HepG2 (cell line): Measurements from ENCODE around the gene PLCL1. TPM values are rescaled to one million over a fixed set of nuclear protein-coding genes. Genes with fewer than 3 reads are reported as not detected.

Experiments used
- ATAC-seq: fragments of 200-7000 bp; cut with Tn5 transposase; 3 replicates; pipeline ENCODE4 v1.9.1; 2020; ENCODE audit warnings: mild to moderate bottlenecking, moderate library complexity
- BruUV-seq: library from RNA; stranded (reverse); fragments of 400-500 nt; replicated peaks from 2 replicates; lab custom pipeline; 2021; lab: Mats Ljungman, UMichigan
- CTCF ChIA-PET: fragments of 300-600 bp; formaldehyde crosslinking; extraction: SDS; loops from one replicate; lab custom pipeline; 2021; ENCODE audit warnings: low total read pairs, inconsistent platforms, low intra/inter-chr PET ratio; lab: Yijun Ruan, JAX
- POLR2A ChIA-PET: fragments of 350-600 bp; sonication (Branson Sonifier 250); formaldehyde crosslinking; loops from one replicate; lab custom pipeline; 2020; ENCODE audit warnings: antibody characterized with exemption, inconsistent platforms; lab: Yijun Ruan, JAX
- DNase-seq: peaks from one replicate; pipeline ENCODE4 v3.0.0-alpha.2; 2015; ENCODE audit warnings: low spot score
- FAIRE-seq: peaks from 3 replicates; lab custom pipeline; 2011; peaks lifted over from hg19 to GRCh38; lab: Jason Lieb, UNC
- H2AFZ ChIP-seq: one replicate; pipeline ENCODE4 v1.6.1; 2011; ENCODE audit warnings: low read length, inconsistent platforms
- H3K27ac ChIP-seq: fragments of 300-600 bp; 3 replicates; pipeline ENCODE4 v1.8.0; 2011; ENCODE audit warnings: mixed run types, mild to moderate bottlenecking, mixed read lengths, low read length, inconsistent platforms; ENCODE audit not compliant: insufficient read depth; ENCODE audit errors: extremely low read length
- H3K27me3 ChIP-seq, 2 experiments: fragments of 200-600 bp in 1 of 2; 2 replicates in 1 of 2; 3 replicates in 1 of 2; pipeline versions ENCODE4 v1.6.0 to v1.8.0; 2011; ENCODE audit warnings: low read length in 2 of 2, mild to moderate bottlenecking in 2 of 2, moderate library complexity in 2 of 2, inconsistent platforms in 1 of 2; ENCODE audit not compliant: insufficient read depth in 2 of 2, control insufficient read depth in 1 of 2
- H3K36me3 ChIP-seq, 2 experiments: fragments of 200-600 bp in 1 of 2; replicated peaks in 1 of 2; 2 replicates in 1 of 2; 3 replicates in 1 of 2; pipeline versions ENCODE4 v1.5.1 to v1.8.0; 2011; ENCODE audit warnings: low read length in 2 of 2, inconsistent platforms in 1 of 2; ENCODE audit not compliant: insufficient read depth in 2 of 2, control insufficient read depth in 1 of 2
- H3K4me1 ChIP-seq: 2 replicates; pipeline ENCODE4 v1.5.1; 2012; ENCODE audit warnings: low read length, inconsistent platforms; ENCODE audit not compliant: insufficient read depth
- H3K4me2 ChIP-seq: 2 replicates; pipeline ENCODE4 v1.6.0; 2011; ENCODE audit warnings: low read depth, low read length, inconsistent platforms
- H3K4me3 ChIP-seq, 3 experiments: fragments of 200-600 bp in 1 of 3; sonication (generic), shearing (Covaris generic) in 1 of 3; replicated peaks in 1 of 3; 2 replicates each; pipeline ENCODE4 v1.5.1; 2011 to 2016; ENCODE audit warnings: low read length in 3 of 3, inconsistent platforms in 2 of 3, low read depth in 2 of 3, mild to moderate bottlenecking in 2 of 3, control low read depth in 1 of 3, mixed read lengths in 1 of 3; ENCODE audit not compliant: insufficient read depth in 1 of 3
- H3K79me2 ChIP-seq: one replicate; pipeline ENCODE4 v1.6.1; 2011; ENCODE audit warnings: low read length, inconsistent platforms; ENCODE audit not compliant: insufficient read depth
- H3K9ac ChIP-seq: 2 replicates; pipeline ENCODE4 v1.6.0; 2011; ENCODE audit warnings: mild to moderate bottlenecking, low read depth, low read length, inconsistent platforms; ENCODE audit not compliant: insufficient read depth
- H3K9me3 ChIP-seq: 2 replicates; pipeline ENCODE4 v1.5.1; 2012; ENCODE audit warnings: mild to moderate bottlenecking, low read length
- H4K20me1 ChIP-seq: 2 replicates; pipeline ENCODE4 v1.6.0; 2011; ENCODE audit warnings: inconsistent platforms, mild to moderate bottlenecking, low read length, moderate library complexity; ENCODE audit not compliant: insufficient read depth
- CCAR2 ChIP-seq: fragments of 200-400 bp; formaldehyde crosslinking; optimal IDR thresholded peaks from 2 replicates; pipeline ENCODE3; 2018; ENCODE audit warnings: low read depth, mild to moderate bottlenecking, low read length, moderate library complexity
- GPBP1L1 ChIP-seq: sonication (generic); formaldehyde crosslinking; IDR thresholded peaks from 2 replicates; pipeline ENCODE4 v1.5.0; 2020; ENCODE audit warnings: mild to moderate bottlenecking, missing genetic modification reagents
- MIER2 ChIP-seq: IDR thresholded peaks from 2 replicates; pipeline ENCODE4 v1.6.1; 2016; ENCODE audit warnings: missing biosample characterization, missing genetic modification reagents
- MLLT10 ChIP-seq: sonication (generic); formaldehyde crosslinking; IDR thresholded peaks from 2 replicates; pipeline ENCODE4 v1.4.0; 2020; ENCODE audit warnings: missing genetic modification reagents
- PAWR ChIP-seq: sonication (generic); formaldehyde crosslinking; IDR thresholded peaks from 2 replicates; pipeline ENCODE4 v1.4.0; 2020; ENCODE audit warnings: missing genetic modification reagents, mild to moderate bottlenecking, borderline replicate concordance
- ZNF205 ChIP-seq: IDR thresholded peaks from 2 replicates; pipeline ENCODE4 v1.6.1; 2018; ENCODE audit warnings: missing biosample characterization, missing genetic modification reagents
- ZNF234 ChIP-seq: sonication (generic); formaldehyde crosslinking; conservative IDR thresholded peaks from 2 replicates; pipeline ENCODE4 v1.5.1; 2020; ENCODE audit warnings: mild to moderate bottlenecking, missing genetic modification reagents
- ZNF652 ChIP-seq: IDR thresholded peaks from 2 replicates; pipeline ENCODE4 v1.6.1; 2016; ENCODE audit warnings: low read depth, borderline replicate concordance
- WGBS: methylation state at CpG from one replicate; pipeline ENCODE4 v1.1.6; 2017; ENCODE audit warnings: low lambda C conversion rate; 5-methylcytosine and 5-hydroxymethylcytosine counted together
- in situ Hi-C: cut with HindIII; loops from 2 replicates; pipeline ENCODE4 v1.10.0; 2017; ENCODE audit warnings: low pct_unique_long_range_greater_than_20kb; ENCODE audit not compliant: extremely low pct_ligation_motif_present
- intact Hi-C: fragments of 100-400 bp; cut with micrococcal nuclease; formaldehyde crosslinking; loops from one replicate; pipeline ENCODE4 v1.10.0; 2022; ENCODE audit not compliant: unreplicated experiment
- polyA plus RNA-seq, 8 experiments: library from polyadenylated mRNA; depleted of rRNA in 3 of 8; stranded (reverse) in 7 of 8; unstranded in 1 of 8; fragments of >200 nt; fragmentation: Illumina TruSeq in 4 of 8; extraction: Trizol in 4 of 8; gene quantifications; 2 replicates each; pipeline versions ENCODE4 v1.2.1 to v1.2.3, GENCODE V29; 2011 to 2016; ENCODE audit warnings: low read depth in 4 of 8, missing spikeins in 1 of 8, mixed read lengths in 1 of 8; ENCODE audit not compliant: insufficient read depth in 1 of 8
- total RNA-seq, 5 experiments: library from RNA; depleted of rRNA; stranded (reverse); fragments of >200 nt; fragmentation: Illumina TruSeq; extraction: Trizol; gene quantifications; 2 replicates each; pipeline ENCODE4 v1.2.3, GENCODE V29; 2016; ENCODE audit warnings: low read depth in 1 of 5
- TF ChIP-seq, protein P1 (sequence below): IDR thresholded peaks from 2 replicates; pipeline ENCODE4 v1.6.1; 2016; ENCODE audit warnings: low read depth, borderline replicate concordance
- TF ChIP-seq, protein P2 (sequence below): sonication (generic); formaldehyde crosslinking; IDR thresholded peaks from 2 replicates; pipeline ENCODE4 v1.8.0; 2022; ENCODE audit warnings: mild to moderate bottlenecking, missing genetic modification reagents, borderline replicate concordance

The PLCL1 gene
- total and polyA plus RNA-seq, 2 of the 13 experiments (the other 11 are each of a cell fraction or from before 2014, with no cell fraction given), result not detected

DNA sequence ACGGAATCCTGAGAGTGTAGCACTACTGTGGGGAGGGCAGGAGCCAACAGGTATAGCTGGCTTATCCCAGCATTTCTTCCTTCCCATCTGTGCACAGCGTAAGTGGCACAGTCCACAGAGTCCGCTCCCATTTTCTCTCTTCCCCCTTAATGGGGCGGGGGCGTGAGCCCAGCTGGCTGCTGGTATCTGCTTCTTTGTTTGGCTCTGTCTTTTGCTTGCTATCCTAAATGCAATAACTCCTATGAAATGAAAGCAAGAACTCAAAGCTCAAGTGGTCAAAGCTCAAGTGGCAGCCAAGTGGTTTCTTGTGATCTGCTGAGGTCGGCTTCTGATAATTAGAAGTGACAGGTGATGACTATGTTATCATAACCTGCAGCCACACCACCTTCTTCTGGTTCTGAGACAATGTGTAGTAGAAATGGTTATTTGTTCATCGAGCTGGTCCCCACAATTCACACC, 192.7 kb downstream of the PLCL1 start:
- Histone ChIP-seq H3K4me3 (no peak overlapping the region), H3K4me1 (no peaks in the 10 kb centered on the region), H2AFZ (no peak overlapping the region), H4K20me1 (no peaks in the 10 kb centered on the region), H3K36me3 (no peaks in the 10 kb centered on the region), H3K79me2 (no peaks in the 10 kb centered on the region), H3K27me3 (no peaks in the 10 kb centered on the region; a peak in 1 of 5 replicates), H3K9ac (no peak overlapping the region), H3K9me3 (no peaks in the 10 kb centered on the region), H3K4me2 (no peak overlapping the region), H3K27ac (no peak overlapping the region)
- in situ Hi-C loops, result no loop called here
- under 1% methylated on average over 7 of the region's 7 CpGs for WGBS
- intact Hi-C loops, result no loop called here
- BruUV-seq, result no TSS peak
- ATAC-seq (no peak), DNase-seq (no peak), FAIRE-seq (no peak)
- TF ChIP-seq, protein P1, sequence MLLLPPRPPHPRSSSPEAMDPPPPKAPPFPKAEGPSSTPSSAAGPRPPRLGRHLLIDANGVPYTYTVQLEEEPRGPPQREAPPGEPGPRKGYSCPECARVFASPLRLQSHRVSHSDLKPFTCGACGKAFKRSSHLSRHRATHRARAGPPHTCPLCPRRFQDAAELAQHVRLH, result no peak
- TF ChIP-seq GPBP1L1 (no peak), ZNF234 (CRISPR knock-in tag) (no peak), MIER2 (CRISPR knock-in tag) (no peak), CCAR2 (no peak), ZNF205 (CRISPR knock-in tag) (no peak), ZNF652 (CRISPR knock-in tag) (no peak), MLLT10 (CRISPR knock-in tag) (no peak), PAWR (no peak)
- TF ChIP-seq, protein P2, sequence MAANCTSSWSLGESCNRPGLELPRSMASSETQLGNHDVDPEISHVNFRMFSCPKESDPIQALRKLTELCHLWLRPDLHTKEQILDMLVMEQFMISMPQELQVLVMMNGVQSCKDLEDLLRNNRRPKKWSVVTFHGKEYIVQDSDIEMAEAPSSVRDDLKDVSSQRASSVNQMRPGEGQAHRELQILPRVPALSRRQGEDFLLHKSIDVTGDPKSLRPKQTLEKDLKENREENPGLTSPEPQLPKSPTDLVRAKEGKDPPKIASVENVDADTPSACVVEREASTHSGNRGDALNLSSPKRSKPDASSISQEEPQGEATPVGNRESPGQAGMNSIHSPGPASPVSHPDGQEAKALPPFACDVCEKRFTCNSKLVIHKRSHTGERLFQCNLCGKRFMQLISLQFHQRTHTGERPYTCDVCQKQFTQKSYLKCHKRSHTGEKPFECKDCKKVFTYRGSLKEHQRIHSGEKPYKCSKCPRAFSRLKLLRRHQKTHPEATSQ, result no peak
- CTCF ChIA-PET, result no interaction called here
- POLR2A ChIA-PET, result no interaction called here
